Measurements from ENCODE around the gene SLC4A11. TPM values are rescaled to one million over a fixed set of nuclear protein-coding genes. Genes with fewer than 3 reads are reported as not detected.

SLC4A11 gene
- total RNA-seq, 1 donor from 2014 or later = 0.58 TPM

GRCh38 chr20:3255728-3256127 lies 16.7 kb upstream of the SLC4A11 start:
- H3K36me3 Mint-ChIP-seq (ENCODE audit: low read depth) = peaks cover 19% of the 10 kb centered on the region
- ChIA-PET CTCF (no interaction called here), POLR2A (no interaction called here)
- no peak for DNase-seq
- H3K4me1 Mint-ChIP-seq = no peaks in the 10 kb centered on the region
- ATAC-seq (ENCODE audit: low read depth) = no peak
- no peak overlapping the region for H3K4me3 Mint-ChIP-seq
- H3K27ac Mint-ChIP-seq = no peak overlapping the region
- TF ChIP-seq CTCF (IDR thresholded peaks at IDR 0.05) = no peak
- intact Hi-C loops (cut with micrococcal nuclease) = no loop called here
- H3K9me3 Mint-ChIP-seq = no peaks in the 10 kb centered on the region
- no peaks in the 10 kb centered on the region for H3K27me3 Mint-ChIP-seq

DNA sequence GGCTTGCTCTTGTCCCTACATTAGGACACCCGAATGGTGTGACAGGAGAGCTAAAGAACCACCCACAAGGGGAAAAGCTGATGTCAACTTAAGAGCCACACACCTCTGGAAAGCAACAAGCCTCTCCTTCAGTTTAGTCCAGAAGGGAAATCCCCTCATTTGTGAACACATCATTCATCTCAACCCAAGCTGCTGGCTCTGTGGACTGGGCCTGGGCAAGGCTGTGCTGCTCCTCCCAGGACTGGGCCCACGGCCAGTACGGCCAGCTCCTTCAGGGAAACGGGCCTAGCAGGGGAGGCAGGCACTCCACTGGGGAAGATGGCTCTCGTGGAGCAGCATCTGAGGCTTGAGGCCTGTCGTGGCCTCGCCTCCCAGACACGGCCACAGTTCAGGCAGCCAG lies 12.8 kb upstream of the SLC4A11 start:
- H3K36me3 Mint-ChIP-seq (ENCODE audit: low read depth) = peaks cover 17% of the 10 kb centered on the region
- DNase-seq = no peak
- peaks cover 5% of the 10 kb centered on the region for H3K4me1 Mint-ChIP-seq
- intact Hi-C loops (cut with micrococcal nuclease) = no loop called here
- TF ChIP-seq CTCF (IDR thresholded peaks at IDR 0.05) = no peak
- H3K9me3 Mint-ChIP-seq = no peaks in the 10 kb centered on the region
- peaks cover 9% of the 10 kb centered on the region for H3K27me3 Mint-ChIP-seq
- POLR2A ChIA-PET = no interaction called here
- H3K27ac Mint-ChIP-seq = no peak overlapping the region
- CTCF ChIA-PET = no interaction called here
- H3K4me3 Mint-ChIP-seq = no peak overlapping the region
- no peak for ATAC-seq (ENCODE audit: low read depth)

- POLR2A ChIA-PET = no interaction called here
- H3K36me3 Mint-ChIP-seq (ENCODE audit: low read depth) = peaks cover 9% of the 10 kb centered on the region
- ATAC-seq (ENCODE audit: low read depth) (no peak), DNase-seq (no peak)
- H3K4me1 Mint-ChIP-seq = peaks cover 5% of the 10 kb centered on the region
- peaks cover 11% of the 10 kb centered on the region for H3K27me3 Mint-ChIP-seq
- H3K27ac Mint-ChIP-seq = no peak overlapping the region
- H3K4me3 Mint-ChIP-seq = no peak overlapping the region
- intact Hi-C loops (cut with micrococcal nuclease) = no loop called here
- H3K9me3 Mint-ChIP-seq = no peaks in the 10 kb centered on the region
- no peak for TF ChIP-seq CTCF (IDR thresholded peaks at IDR 0.05)
- CTCF ChIA-PET = no interaction called here
These were observed 11.1 kb upstream of the SLC4A11 start for GRCh38 chr20:3250091-3250504.

DNA sequence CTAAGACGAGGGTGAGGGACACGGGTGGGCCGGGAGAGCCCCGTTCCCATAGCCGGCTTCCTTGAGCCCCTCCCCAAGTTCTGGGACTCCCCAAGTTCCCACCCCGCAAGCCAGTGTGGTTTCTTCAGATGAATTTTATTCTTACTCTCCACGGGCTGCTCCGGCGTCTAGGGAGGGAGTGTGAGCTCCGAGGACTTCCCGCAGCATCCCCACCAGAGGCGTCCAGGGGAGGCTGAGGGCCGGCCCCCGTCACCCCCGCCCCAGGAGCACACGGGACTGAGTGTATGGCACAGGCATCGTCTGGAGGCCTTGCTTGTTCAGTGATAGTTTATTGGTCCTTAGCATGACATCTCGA lies 10.0 kb upstream of the SLC4A11 start:
- ATAC-seq (ENCODE audit: low read depth) = no peak
- Mint-ChIP-seq H3K27ac (no peak overlapping the region), H3K36me3 (ENCODE audit: low read depth) (peaks cover 4% of the 10 kb centered on the region), H3K4me3 (peak overlapping the region; percentile 55), H3K4me1 (peaks cover 5% of the 10 kb centered on the region), H3K27me3 (peaks cover 11% of the 10 kb centered on the region), H3K9me3 (no peaks in the 10 kb centered on the region)
- intact Hi-C loops (cut with micrococcal nuclease) = no loop called here
- no peak for DNase-seq
- ChIA-PET POLR2A (no interaction called here), CTCF (interaction anchor here (0.6 to 2.0 kb wide), 2 partner anchors 30 to 176 kb away, joined by 3 to 8 read pairs; no protein-coding TSS in a partner anchor)
- TF ChIP-seq CTCF (IDR thresholded peaks at IDR 0.05) = no peak

GRCh38 chr20:3248167-3248992 lies 9.4 kb upstream of the SLC4A11 start:
- no peak for TF ChIP-seq CTCF (IDR thresholded peaks at IDR 0.05)
- peak; percentile 64 for ATAC-seq (ENCODE audit: low read depth)
- H3K9me3 Mint-ChIP-seq = no peaks in the 10 kb centered on the region
- intact Hi-C loops (cut with micrococcal nuclease) = no loop called here
- no peak for DNase-seq
- POLR2A ChIA-PET = no interaction called here
- H3K4me3 Mint-ChIP-seq = peak overlapping the region; percentile 55
- CTCF ChIA-PET = interaction anchor here (2.0 kb wide), 1 partner anchor 29 kb away, joined by 8 read pairs; no protein-coding TSS in a partner anchor
- no peak overlapping the region for H3K27ac Mint-ChIP-seq
- H3K36me3 Mint-ChIP-seq (ENCODE audit: low read depth) = peaks cover 2% of the 10 kb centered on the region
- H3K27me3 Mint-ChIP-seq = peaks cover 14% of the 10 kb centered on the region
- peaks cover 5% of the 10 kb centered on the region for H3K4me1 Mint-ChIP-seq

Data from activated B cell treated with CpG ODN at 0.5 μM for 24 hours (primary cell).